K562 (cell line): Measurements from ENCODE around the gene CTDSPL2. TPM values are rescaled to one million over a fixed set of nuclear protein-coding genes. Genes with fewer than 3 reads are reported as not detected.
A peak's percentile ranks its signal among the peaks of the same experiment; 100 is the strongest.

Experiments used
- ARID2 ChIP-seq: fragments of 450-650 bp; IDR thresholded peaks from 2 replicates; pipeline ENCODE4 v1.6.1; 2017; ENCODE audit warnings: antibody characterized with exemption, mild to moderate bottlenecking
- CHD7 ChIP-seq: fragments of 200-600 bp; sonication (generic); IDR thresholded peaks from one replicate; pipeline ENCODE4 v1.6.1; 2012; ENCODE audit warnings: mild to moderate bottlenecking, low read depth, low read length, inconsistent platforms
- GTF2F1 ChIP-seq: IDR thresholded peaks from 2 replicates; pipeline ENCODE4 v1.6.1; 2011; ENCODE audit warnings: low read depth, low read length, improper control_type of control experiment
- HMG20B ChIP-seq: fragments of 250-450 bp; sonication (Bioruptor Pico); IDR thresholded peaks from 2 replicates; pipeline ENCODE4 v1.5.0; 2021; ENCODE audit warnings: mild to moderate bottlenecking
- HMGXB4 ChIP-seq: sonication (generic); formaldehyde crosslinking; IDR thresholded peaks from 2 replicates; pipeline ENCODE4 v1.8.1; 2023; ENCODE audit warnings: mild to moderate bottlenecking, missing genetic modification reagents
- MEIS2 ChIP-seq: fragments of 450-650 bp; IDR thresholded peaks from 2 replicates; pipeline ENCODE4 v1.6.1; 2014; ENCODE audit warnings: mild to moderate bottlenecking; ENCODE audit not compliant: partially characterized antibody
- MYBL2 ChIP-seq, 2 experiments: fragments of 450-650 bp in 1 of 2; sonication (generic) in 1 of 2; formaldehyde crosslinking in 1 of 2; IDR thresholded peaks; 2 replicates each; pipeline versions ENCODE4 v1.6.1 to v1.8.1; 2017 to 2022; ENCODE audit warnings: borderline replicate concordance in 1 of 2, inconsistent platforms in 1 of 2, low read depth in 1 of 2, mild to moderate bottlenecking in 1 of 2, missing genetic modification reagents in 1 of 2, moderate library complexity in 1 of 2
- SIN3A ChIP-seq, 2 experiments: fragments of 150-350 bp in 1 of 2; IDR thresholded peaks; 2 replicates each; pipeline ENCODE4 v1.6.1; 2011 to 2016; ENCODE audit warnings: borderline replicate concordance in 2 of 2, low read depth in 2 of 2, low read length in 2 of 2, mild to moderate bottlenecking in 2 of 2, moderate library complexity in 2 of 2; ENCODE audit not compliant: control insufficient read depth in 1 of 2
- SRF ChIP-seq, 2 experiments: fragments of 250-450, 450-650 bp in 1 of 2; sonication (Bioruptor Pico) in 1 of 2; sonication (generic) in 1 of 2; formaldehyde crosslinking; IDR thresholded peaks; 2 replicates each; pipeline versions ENCODE4 v1.5.0 to v1.5.1; 2020 to 2022; ENCODE audit warnings: mild to moderate bottlenecking in 1 of 2, missing genetic modification reagents in 1 of 2
- SUPT5H ChIP-seq: fragments of 450-650 bp; IDR thresholded peaks from 2 replicates; pipeline ENCODE4 v1.6.1; 2016
- ZFX ChIP-seq: sonication (generic); formaldehyde crosslinking; IDR thresholded peaks from 2 replicates; pipeline ENCODE4 v1.8.0; 2022; ENCODE audit warnings: mild to moderate bottlenecking, missing genetic modification reagents, moderate library complexity
- ZNF282 ChIP-seq: sonication (generic); formaldehyde crosslinking; IDR thresholded peaks from 2 replicates; pipeline ENCODE4 v1.8.1; 2023; ENCODE audit warnings: missing genetic modification reagents
- polyA plus RNA-seq, 8 experiments: library from polyadenylated mRNA; depleted of rRNA in 4 of 8; stranded (reverse) in 5 of 8; unstranded in 3 of 8; fragments of >200 nt; fragmentation: Nextera tagmentation in 2 of 8; fragmentation: Illumina TruSeq in 1 of 8; extraction: Ambion mirVana in 2 of 8; extraction: Trizol in 1 of 8; gene quantifications; 2 replicates each; pipeline versions ENCODE4 v1.2.1 to v1.2.3, GENCODE V29; 2011 to 2014; ENCODE audit warnings: inconsistent platforms in 1 of 8, missing spikeins in 1 of 8
- total RNA-seq, 7 experiments: library from RNA; depleted of rRNA in 6 of 7; stranded (reverse); fragments of >200 nt in 6 of 7; fragmentation: Illumina TruSeq in 2 of 7; extraction: Trizol in 2 of 7; gene quantifications; 2 replicates each; pipeline versions ENCODE4 v1.2.1 to v1.2.3, GENCODE V29; 2011 to 2021; ENCODE audit warnings: low replicate concordance in 1 of 7

CTDSPL2 gene
- total and polyA plus RNA-seq, 9 of the 15 experiments (the other 6 are each of a cell fraction or from before 2014, with no cell fraction given): 16.8 to 79.0 (median 53.1) TPM

- no peak for TF ChIP-seq CHD7
- TF ChIP-seq MEIS2: no peak
- TF ChIP-seq MYBL2 (IDR thresholded peaks at IDR 0.05; ENCODE audit: low read depth): no peak; the same call in 1 of the 2 replicates
- no peak for TF ChIP-seq MYBL2 (CRISPR knock-in tag; IDR thresholded peaks at IDR 0.05; ENCODE audit: borderline replicate concordance)
- TF ChIP-seq GTF2F1: no peak
- no peak for TF ChIP-seq HMGXB4 (CRISPR knock-in tag)
- TF ChIP-seq SUPT5H: no peak
- 0 out of 4 replicates have a peak, but pooled peaks of 1 of the 2 experiments have one; percentile 23 for TF ChIP-seq SIN3A (IDR thresholded peaks at IDR 0.05; ENCODE audit: borderline replicate concordance in 2 of 2, control insufficient read depth in 1 of 2, low read depth in 2 of 2, low read length in 2 of 2)
- TF ChIP-seq HMG20B: no peak
- TF ChIP-seq ZFX (CRISPR knock-in tag): peak; percentile 53
- TF ChIP-seq ZNF282 (CRISPR knock-in tag): no peak
- TF ChIP-seq ARID2: no peak
- no peak for TF ChIP-seq SRF (CRISPR knock-in tag; IDR thresholded peaks at IDR 0.05)
Observed at GRCh38 chr15:44427756-44428724, 611 bp downstream of the CTDSPL2 start (continued).
